Smooth muscle cell (in vitro differentiated cells): ENCODE data around the gene GRIK5. TPM values are rescaled to one million over a fixed set of nuclear protein-coding genes. Genes with fewer than 3 reads are reported as not detected.

Experiments used
- DNase-seq: peaks from one replicate; lab custom pipeline; 2025; ENCODE audit not compliant: unreplicated experiment; lab: John Stamatoyannopoulos, UW
- H2AFZ ChIP-seq: fragments of 200-600 bp; sonication (generic); 2 replicates; pipeline ENCODE4 v1.6.0; 2016; ENCODE audit warnings: antibody characterized with exemption, low read depth, mild to moderate bottlenecking
- H3F3A ChIP-seq: fragments of 200-600 bp; sonication (generic); 2 replicates; pipeline ENCODE4 v1.6.0; 2017; ENCODE audit warnings: antibody characterized with exemption, low read depth
- H3K27ac ChIP-seq: fragments of 200-600 bp; sonication (generic); 2 replicates; pipeline ENCODE4 v1.5.1; 2016; ENCODE audit warnings: low read depth, mild to moderate bottlenecking
- H3K27me3 ChIP-seq: fragments of 200-600 bp; sonication (generic); 2 replicates; pipeline ENCODE4 v1.6.1; 2016; ENCODE audit warnings: low read depth, mild to moderate bottlenecking
- H3K36me3 ChIP-seq: fragments of 200-600 bp; sonication (generic); 2 replicates; pipeline ENCODE4 v1.5.1; 2016; ENCODE audit warnings: low read depth
- H3K4me1 ChIP-seq: fragments of 200-600 bp; sonication (generic); 2 replicates; pipeline ENCODE4 v1.5.1; 2016; ENCODE audit warnings: low read depth
- H3K4me2 ChIP-seq: fragments of 200-600 bp; sonication (generic); 2 replicates; pipeline ENCODE4 v1.6.0; 2016; ENCODE audit warnings: mild to moderate bottlenecking
- H3K4me3 ChIP-seq: fragments of 200-600 bp; sonication (generic); 2 replicates; pipeline ENCODE4 v1.5.1; 2016; ENCODE audit warnings: mild to moderate bottlenecking
- H3K79me2 ChIP-seq: fragments of 200-600 bp; sonication (generic); 2 replicates; pipeline ENCODE4 v1.6.0; 2016; ENCODE audit warnings: low read depth, mild to moderate bottlenecking
- H3K9ac ChIP-seq: fragments of 200-600 bp; sonication (generic); 2 replicates; pipeline ENCODE4 v1.6.0; 2016; ENCODE audit warnings: low read depth
- H3K9me3 ChIP-seq: fragments of 200-600 bp; sonication (generic); replicated peaks from 2 replicates; pipeline ENCODE4 v1.5.1; 2016; ENCODE audit warnings: low read depth
- H4K20me1 ChIP-seq: fragments of 200-600 bp; sonication (generic); 2 replicates; pipeline ENCODE4 v1.6.0; 2016; ENCODE audit warnings: low read depth
- CTCF ChIP-seq: fragments of 200-600 bp; sonication (generic); IDR thresholded peaks from 2 replicates; pipeline ENCODE4 v1.5.1; 2017; ENCODE audit warnings: borderline replicate concordance, mild to moderate bottlenecking, antibody characterized with exemption; ENCODE audit not compliant: insufficient read depth, poor library complexity, severe bottlenecking
- WGBS: methylation state at CpG from one replicate; pipeline ENCODE4 v1.1.7; 2016; ENCODE audit warnings: low lambda C conversion rate; 5-methylcytosine and 5-hydroxymethylcytosine counted together
- polyA plus RNA-seq: library from polyadenylated mRNA; unstranded; fragments of >200 nt; fragmentation: Nextera tagmentation; extraction: Ambion mirVana; gene quantifications from 2 replicates; pipeline ENCODE4 v1.2.1, GENCODE V29; 2016
- total RNA-seq: library from RNA; depleted of rRNA; stranded (reverse); fragments of >200 nt; gene quantifications from 2 replicates; pipeline ENCODE4 v1.2.3, GENCODE V29; 2014

Gene GRIK5
- total and polyA plus RNA-seq, 2 experiments from 2014 or later = 0.67 to 2.0 TPM

- no peaks in the 10 kb centered on the region for H3K4me1 ChIP-seq
- H4K20me1 ChIP-seq = no peaks in the 10 kb centered on the region
- H3K9me3 ChIP-seq = no peaks in the 10 kb centered on the region
- DNase-seq = no peak
- WGBS = 90% methylated on average over 28 of the region's 28 CpGs
- H3K4me2 ChIP-seq = no peak overlapping the region
- TF ChIP-seq CTCF = no peak
- H3K9ac ChIP-seq = no peak overlapping the region
- H2AFZ ChIP-seq = no peak overlapping the region
- no peak overlapping the region for H3K4me3 ChIP-seq
- no peaks in the 10 kb centered on the region for H3K27me3 ChIP-seq
- H3F3A ChIP-seq = no peaks in the 10 kb centered on the region
- no peaks in the 10 kb centered on the region for H3K36me3 ChIP-seq
- H3K79me2 ChIP-seq = no peaks in the 10 kb centered on the region
- H3K27ac ChIP-seq = no peak overlapping the region
Observed at GRCh38 chr19:41968751-41969595, 101.0 kb downstream of the GRIK5 start.

GRCh38 chr19:41967054-41967783 lies 102.8 kb downstream of the GRIK5 start:
- Histone ChIP-seq H3K27me3 (no peaks in the 10 kb centered on the region), H3K4me3 (no peak overlapping the region), H3K9me3 (no peaks in the 10 kb centered on the region), H3K4me2 (no peak overlapping the region), H3K36me3 (no peaks in the 10 kb centered on the region), H3K27ac (no peak overlapping the region), H3F3A (no peaks in the 10 kb centered on the region), H2AFZ (no peak overlapping the region), H4K20me1 (no peaks in the 10 kb centered on the region), H3K9ac (no peak overlapping the region), H3K79me2 (no peaks in the 10 kb centered on the region), H3K4me1 (no peaks in the 10 kb centered on the region)
- DNase-seq = no peak
- WGBS = 89% methylated on average over 24 of the region's 26 CpGs
- no peak for TF ChIP-seq CTCF

- WGBS = 88% methylated on average over 5 of the region's 5 CpGs
- no peak for TF ChIP-seq CTCF
- Histone ChIP-seq H3K4me2 (no peak overlapping the region), H3K9me3 (no peaks in the 10 kb centered on the region), H2AFZ (no peak overlapping the region), H3K4me3 (no peak overlapping the region), H4K20me1 (no peaks in the 10 kb centered on the region), H3K79me2 (no peaks in the 10 kb centered on the region), H3K36me3 (no peaks in the 10 kb centered on the region), H3K27ac (no peak overlapping the region), H3K4me1 (no peaks in the 10 kb centered on the region), H3K27me3 (no peaks in the 10 kb centered on the region), H3F3A (no peaks in the 10 kb centered on the region), H3K9ac (no peak overlapping the region)
- DNase-seq = no peak
Observed at GRCh38 chr19:41965106-41965505, 104.9 kb downstream of the GRIK5 start.
